Activated CD8-positive, alpha-beta T cell treated with anti-CD3 and anti-CD28 coated beads for 36 hours (primary cell): Measurements from ENCODE around the gene PWWP2B. TPM values are rescaled to one million over a fixed set of nuclear protein-coding genes. Genes with fewer than 3 reads are reported as not detected.
"Not testable (repeated sequence)": the region's sequence is repeated elsewhere in the genome, so short reads cannot be mapped to it uniquely, and the experiment has no call there.

Experiments
- ATAC-seq: fragments of 200-7000 bp; cut with Tn5 transposase; one replicate; pipeline ENCODE4 v1.10.0; 2021; ENCODE audit warnings: mild to moderate bottlenecking, moderate library complexity
- CTCF ChIA-PET: fragments of 350-600 bp; sonication (Branson Sonifier 250); formaldehyde crosslinking; loops from one replicate; lab custom pipeline; 2021; ENCODE audit warnings: antibody characterized with exemption; lab: Charles Lee
- POLR2A ChIA-PET: fragments of 350-600 bp; sonication (Branson Sonifier 250); formaldehyde crosslinking; loops from one replicate; lab custom pipeline; 2021; ENCODE audit warnings: antibody characterized with exemption; lab: Charles Lee
- DNase-seq: peaks from one replicate; pipeline ENCODE4 v3.0.0-alpha.2; 2020
- H3K27ac Mint-ChIP-seq: one replicate; pipeline ENCODE4 v1.8.0; 2021; ENCODE audit warnings: mild to moderate bottlenecking, mixed read lengths
- H3K27me3 Mint-ChIP-seq: one replicate; pipeline ENCODE4 v1.8.0; 2021; ENCODE audit warnings: mixed read lengths
- H3K36me3 Mint-ChIP-seq: one replicate; pipeline ENCODE4 v1.8.0; 2021; ENCODE audit warnings: low read depth, mixed read lengths
- H3K4me1 Mint-ChIP-seq: one replicate; pipeline ENCODE4 v1.8.0; 2021; ENCODE audit warnings: low read depth, mixed read lengths
- H3K4me3 Mint-ChIP-seq: one replicate; pipeline ENCODE4 v1.8.0; 2021; ENCODE audit warnings: mild to moderate bottlenecking, moderate library complexity, mixed read lengths
- H3K9me3 Mint-ChIP-seq: one replicate; pipeline ENCODE4 v1.8.0; 2021; ENCODE audit warnings: mixed read lengths
- intact Hi-C: fragments of 100-400 bp; cut with micrococcal nuclease; formaldehyde crosslinking; loops from one replicate; pipeline ENCODE4 v1.10.0; 2022
- total RNA-seq, 2 experiments: library from RNA; stranded (reverse); gene quantifications; one replicate each; pipeline ENCODE4 v1.2.3, GENCODE V29; 2021
- TF ChIP-seq, protein P1 (sequence below): fragments of 200-600 bp; IDR thresholded peaks from one replicate; pipeline ENCODE4 v1.8.0; 2022; ENCODE audit warnings: antibody characterized with exemption, mild to moderate bottlenecking

Gene PWWP2B
- total RNA-seq, 2 experiments from 2014 or later = 6.0 to 6.6 TPM

DNA sequence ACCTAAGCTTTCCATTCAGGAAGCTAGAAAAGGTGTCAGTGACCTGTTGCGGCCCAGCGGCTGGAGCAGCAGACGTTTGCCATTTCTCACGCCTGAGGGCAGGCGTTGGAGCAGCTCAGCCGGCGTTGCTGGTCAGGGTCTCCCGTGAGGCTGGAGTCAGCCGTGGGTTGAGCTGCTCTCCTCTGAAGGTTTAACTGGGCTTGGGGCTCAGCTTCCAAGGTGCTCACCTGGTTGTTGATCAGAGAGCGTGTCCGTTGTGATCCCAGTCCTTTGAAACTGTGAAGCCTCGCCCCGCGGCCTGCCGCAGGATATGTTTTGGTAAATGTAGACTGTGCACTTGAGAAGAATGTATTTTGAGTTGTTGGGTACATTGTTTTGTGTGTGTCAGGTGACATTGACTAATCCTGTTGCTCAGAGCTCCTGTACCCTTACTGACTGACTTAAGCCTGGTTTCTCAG is 20.6 kb upstream of the PWWP2B start:
- ChIA-PET CTCF (interaction anchor here (1.3 kb wide), 1 partner anchor 11 kb away, joined by 3 read pairs; no protein-coding TSS in a partner anchor), POLR2A (no interaction called here)
- TF ChIP-seq, protein P1, sequence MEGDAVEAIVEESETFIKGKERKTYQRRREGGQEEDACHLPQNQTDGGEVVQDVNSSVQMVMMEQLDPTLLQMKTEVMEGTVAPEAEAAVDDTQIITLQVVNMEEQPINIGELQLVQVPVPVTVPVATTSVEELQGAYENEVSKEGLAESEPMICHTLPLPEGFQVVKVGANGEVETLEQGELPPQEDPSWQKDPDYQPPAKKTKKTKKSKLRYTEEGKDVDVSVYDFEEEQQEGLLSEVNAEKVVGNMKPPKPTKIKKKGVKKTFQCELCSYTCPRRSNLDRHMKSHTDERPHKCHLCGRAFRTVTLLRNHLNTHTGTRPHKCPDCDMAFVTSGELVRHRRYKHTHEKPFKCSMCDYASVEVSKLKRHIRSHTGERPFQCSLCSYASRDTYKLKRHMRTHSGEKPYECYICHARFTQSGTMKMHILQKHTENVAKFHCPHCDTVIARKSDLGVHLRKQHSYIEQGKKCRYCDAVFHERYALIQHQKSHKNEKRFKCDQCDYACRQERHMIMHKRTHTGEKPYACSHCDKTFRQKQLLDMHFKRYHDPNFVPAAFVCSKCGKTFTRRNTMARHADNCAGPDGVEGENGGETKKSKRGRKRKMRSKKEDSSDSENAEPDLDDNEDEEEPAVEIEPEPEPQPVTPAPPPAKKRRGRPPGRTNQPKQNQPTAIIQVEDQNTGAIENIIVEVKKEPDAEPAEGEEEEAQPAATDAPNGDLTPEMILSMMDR = no peak
- Mint-ChIP-seq H3K27me3 (no peaks in the 10 kb centered on the region), H3K4me3 (no peak overlapping the region), H3K27ac (no peak overlapping the region), H3K9me3 (no peaks in the 10 kb centered on the region), H3K36me3 (no peaks in the 10 kb centered on the region), H3K4me1 (peaks cover 4% of the 10 kb centered on the region)
- no peak for ATAC-seq
- no peak for DNase-seq
- intact Hi-C loops = no loop called here

DNA sequence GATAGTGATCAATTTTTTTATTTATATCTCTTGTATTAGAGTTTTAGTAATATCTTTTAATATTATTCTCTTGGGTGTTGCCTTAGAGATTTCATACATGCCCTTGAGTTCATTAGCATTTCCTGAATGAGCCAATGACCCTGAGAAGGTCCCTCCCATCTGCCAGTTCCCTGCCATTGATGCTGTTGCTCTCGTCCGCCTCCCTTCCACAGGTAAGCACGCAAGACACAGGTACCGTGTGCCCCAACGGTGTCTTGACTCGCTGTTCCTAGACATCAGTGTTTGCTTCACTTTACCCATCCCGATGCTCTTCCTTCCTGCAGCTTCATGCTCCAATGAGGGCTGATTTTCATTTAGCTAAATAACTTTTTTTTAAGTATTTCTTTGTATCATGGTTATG is 19.7 kb upstream of the PWWP2B start:
- no peaks in the 10 kb centered on the region for H3K9me3 Mint-ChIP-seq
- H3K4me1 Mint-ChIP-seq = peaks cover 1% of the 10 kb centered on the region
- no peak overlapping the region for H3K27ac Mint-ChIP-seq
- no peak overlapping the region for H3K4me3 Mint-ChIP-seq
- ATAC-seq = no peak
- DNase-seq = no peak
- ChIA-PET CTCF (interaction anchor here (1.3 kb wide), 1 partner anchor 10 kb away, joined by 3 read pairs; no protein-coding TSS in a partner anchor), POLR2A (interaction anchor here (0.7 kb wide), 1 partner anchor 137 kb away, joined by 3 read pairs; no protein-coding TSS in a partner anchor)
- H3K27me3 Mint-ChIP-seq = no peaks in the 10 kb centered on the region
- H3K36me3 Mint-ChIP-seq = no peaks in the 10 kb centered on the region
- TF ChIP-seq, protein P1 = no peak
- intact Hi-C loops = no loop called here

DNA sequence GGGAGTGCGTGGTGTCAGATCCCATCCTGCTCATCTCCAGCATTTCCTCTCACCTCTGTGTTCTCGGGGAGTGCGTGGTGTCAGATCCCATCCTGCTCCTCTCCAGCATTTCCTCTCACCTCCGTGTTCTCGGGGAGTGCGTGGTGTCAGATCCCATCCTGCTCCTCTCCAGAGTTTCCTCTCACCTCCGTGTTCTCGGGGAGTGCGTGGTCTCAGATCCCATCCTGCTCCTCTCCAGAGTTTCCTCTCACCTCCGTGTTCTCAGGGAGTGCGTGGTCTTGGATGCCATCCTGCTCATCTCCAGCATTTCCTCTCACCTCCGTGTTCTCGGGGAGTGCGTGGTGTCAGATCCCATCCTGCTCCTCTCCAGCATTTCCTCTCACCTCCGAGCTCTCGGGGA is 18.0 kb upstream of the PWWP2B start:
- intact Hi-C loops, H3K27me3 Mint-ChIP-seq: not testable (repeated sequence)

DNA sequence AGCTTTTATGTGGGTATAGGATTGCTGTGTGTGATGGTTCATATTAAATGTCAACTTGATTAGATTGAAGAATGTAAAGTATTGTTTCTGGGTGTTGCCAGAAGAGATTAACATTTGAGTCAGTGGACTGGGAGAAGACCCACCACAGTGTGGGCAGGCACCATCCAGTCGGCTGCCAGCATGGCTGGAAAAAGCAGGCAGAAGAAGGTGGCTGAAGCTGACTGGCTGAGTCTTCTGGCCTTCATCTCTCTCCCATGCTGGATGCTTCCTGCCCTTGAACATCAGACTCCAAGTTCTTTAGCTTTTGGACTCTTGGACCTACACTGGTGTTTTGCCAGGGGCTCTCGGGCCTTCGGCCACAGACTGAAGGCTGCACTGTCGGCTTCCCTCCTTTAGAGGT is 16.0 kb upstream of the PWWP2B start:
- ChIA-PET POLR2A (interaction anchor here (0.8 to 1.5 kb wide), 3 partner anchors 29 to 147 kb away, joined by 3 to 5 read pairs (median 4); no protein-coding TSS in a partner anchor), CTCF (interaction anchor here (0.7 to 2.2 kb wide), 3 partner anchors 18 to 273 kb away, joined by 3 to 4 read pairs (median 4); no protein-coding TSS in a partner anchor)
- DNase-seq, intact Hi-C loops, H3K27me3 Mint-ChIP-seq, H3K27ac Mint-ChIP-seq, H3K36me3 Mint-ChIP-seq, H3K4me1 Mint-ChIP-seq, H3K9me3 Mint-ChIP-seq, ATAC-seq, H3K4me3 Mint-ChIP-seq: not testable (repeated sequence)

More for the DNA sequence above, 18.0 kb upstream of the PWWP2B start:
- DNase-seq, H3K36me3 Mint-ChIP-seq, ATAC-seq, H3K4me1 Mint-ChIP-seq, H3K27ac Mint-ChIP-seq, H3K9me3 Mint-ChIP-seq, H3K4me3 Mint-ChIP-seq, CTCF ChIA-PET, POLR2A ChIA-PET: not testable (repeated sequence)

DNA sequence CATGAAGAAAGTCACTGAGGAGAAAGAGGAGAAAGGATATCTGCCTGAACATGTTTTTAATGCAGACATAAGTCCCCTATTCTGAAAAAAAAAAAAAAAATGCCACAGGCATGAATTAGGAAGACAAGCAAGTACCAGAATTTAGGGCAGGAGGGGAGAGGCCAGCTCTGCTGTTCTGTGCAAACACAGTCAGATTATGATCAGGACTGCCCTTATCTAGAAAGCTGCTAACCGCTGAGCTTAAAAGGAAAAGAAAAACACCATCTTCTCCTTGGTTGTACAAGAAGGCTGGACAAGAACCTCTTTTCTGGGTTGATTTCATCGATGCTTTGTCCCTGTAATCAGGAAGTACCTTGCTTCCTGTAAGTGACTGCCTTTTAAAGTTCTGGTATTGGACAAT is 15.3 kb upstream of the PWWP2B start:
- intact Hi-C loops = no loop called here
- Mint-ChIP-seq H3K27ac (no peak overlapping the region), H3K36me3 (no peaks in the 10 kb centered on the region), H3K27me3 (no peaks in the 10 kb centered on the region), H3K4me3 (no peak overlapping the region), H3K4me1 (peaks cover 4% of the 10 kb centered on the region), H3K9me3 (no peaks in the 10 kb centered on the region)
- ChIA-PET POLR2A (interaction anchor here (1.3 to 1.5 kb wide), 2 partner anchors 28 to 66 kb away, joined by 4 to 5 read pairs; no protein-coding TSS in a partner anchor), CTCF (interaction anchor here (0.7 to 2.2 kb wide), 3 partner anchors 18 to 273 kb away, joined by 3 to 4 read pairs (median 4); no protein-coding TSS in a partner anchor)
- TF ChIP-seq, protein P1 = no peak
- DNase-seq = no peak
- ATAC-seq = no peak

DNA sequence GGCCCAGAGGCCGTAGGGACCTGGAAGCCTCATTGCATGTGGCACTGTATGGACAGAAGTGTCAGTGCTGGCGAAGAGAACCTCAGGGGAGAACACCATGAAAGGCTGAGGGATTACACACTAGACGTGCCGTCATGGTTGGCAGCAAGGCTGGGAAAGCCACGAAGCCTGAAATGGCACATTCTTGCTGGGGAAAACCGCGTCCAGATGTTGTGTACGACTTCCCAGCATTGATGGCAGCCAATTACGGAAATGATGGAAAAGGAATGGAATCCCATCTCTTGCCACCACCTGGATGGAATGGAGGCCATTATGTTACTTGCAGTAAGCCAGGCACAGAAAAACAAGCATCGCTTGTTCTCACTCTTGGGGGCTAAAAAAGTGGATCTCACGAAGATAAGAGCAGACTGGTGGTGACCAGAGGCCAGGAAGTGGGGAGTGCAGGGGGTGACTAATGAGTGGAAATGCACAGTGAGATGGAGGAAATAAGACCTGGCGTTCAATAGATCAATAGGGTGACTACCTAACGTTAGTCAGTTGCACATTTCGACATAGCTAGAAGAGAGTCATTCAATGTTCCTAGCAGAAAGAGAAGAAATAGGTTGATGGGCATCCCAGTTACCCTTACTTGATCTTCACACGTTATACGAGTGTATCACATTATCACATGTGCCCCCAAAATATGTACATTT is 14.6 kb upstream of the PWWP2B start:
- CTCF ChIA-PET = interaction anchor here (2.2 kb wide), 1 partner anchor 272 kb away, joined by 4 read pairs; no protein-coding TSS in a partner anchor
- Mint-ChIP-seq H3K9me3 (no peaks in the 10 kb centered on the region), H3K36me3 (no peaks in the 10 kb centered on the region), H3K4me3 (no peak overlapping the region), H3K4me1 (peaks cover 4% of the 10 kb centered on the region), H3K27ac (no peak overlapping the region), H3K27me3 (no peaks in the 10 kb centered on the region)
- ATAC-seq (peak; percentile 73), DNase-seq (no peak)
- POLR2A ChIA-PET = interaction anchor here (0.6 kb wide), 1 partner anchor 279 kb away, joined by 3 read pairs; no protein-coding TSS in a partner anchor
- TF ChIP-seq, protein P1 = no peak
- intact Hi-C loops = no loop called here
